NCI-H82 treated with DMSO at 0.1 percent for 48 hours (cell line): ENCODE measurements around the gene ETS1.

Experiments
- DNase-seq: peaks from one replicate; lab custom pipeline; 2025; ENCODE audit not compliant: unreplicated experiment; lab: John Stamatoyannopoulos, UW

The ETS1 gene

DNA sequence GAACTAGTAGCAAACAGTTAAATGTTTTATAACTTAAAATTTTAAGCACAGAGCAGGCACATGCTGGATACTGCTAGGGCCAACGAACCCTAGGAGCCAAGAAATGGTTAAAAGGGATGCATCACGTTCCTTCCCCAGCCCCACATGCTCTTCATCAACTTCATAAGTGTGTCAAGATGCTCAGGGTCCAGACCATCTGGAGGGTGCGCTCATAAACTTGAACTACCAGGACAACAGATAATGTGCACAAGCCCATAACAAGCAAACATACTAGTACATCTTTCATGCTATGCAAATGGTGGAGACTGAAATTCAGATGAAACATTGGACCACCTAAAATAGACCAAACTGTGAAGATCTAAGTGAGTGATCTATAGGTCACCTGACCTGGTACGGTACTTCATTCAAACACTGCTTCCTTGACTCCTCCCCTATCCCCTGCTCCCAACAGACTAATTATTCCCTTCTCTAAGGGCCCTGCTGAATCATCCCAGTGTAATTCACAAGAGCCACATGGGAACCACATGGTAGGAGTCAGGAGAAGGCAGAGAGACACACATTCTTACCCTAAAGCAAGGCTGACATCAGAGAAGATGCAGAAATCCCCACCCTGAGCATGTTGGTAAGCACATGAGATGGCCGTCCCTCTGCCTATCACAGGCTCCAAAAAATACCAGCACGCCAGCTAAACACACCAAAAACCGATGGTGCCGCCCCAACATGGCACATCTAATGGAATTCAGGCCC, 83.9 kb downstream of the ETS1 start:
- peak; percentile 47 for DNase-seq

DNA sequence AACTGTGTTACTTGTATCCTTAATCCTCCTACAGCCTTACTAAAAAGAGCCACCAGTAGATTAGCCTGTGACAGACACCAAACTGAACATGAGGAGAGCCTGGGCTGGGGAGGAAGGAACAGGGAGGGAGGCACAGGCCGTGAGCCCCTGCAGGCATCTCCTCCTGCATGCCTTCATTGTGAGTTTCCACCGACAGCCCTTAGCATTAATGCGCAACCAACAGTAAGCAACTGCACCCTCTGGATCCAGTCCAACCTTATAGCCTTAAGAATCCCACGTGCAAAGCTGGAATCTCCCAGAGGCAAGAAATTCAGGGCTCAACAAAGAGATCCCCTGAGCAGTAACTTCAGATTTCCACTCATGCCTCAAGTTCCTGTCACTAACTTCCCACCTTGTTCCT, 84.6 kb downstream of the ETS1 start:
- DNase-seq: peak; percentile 64

DNA sequence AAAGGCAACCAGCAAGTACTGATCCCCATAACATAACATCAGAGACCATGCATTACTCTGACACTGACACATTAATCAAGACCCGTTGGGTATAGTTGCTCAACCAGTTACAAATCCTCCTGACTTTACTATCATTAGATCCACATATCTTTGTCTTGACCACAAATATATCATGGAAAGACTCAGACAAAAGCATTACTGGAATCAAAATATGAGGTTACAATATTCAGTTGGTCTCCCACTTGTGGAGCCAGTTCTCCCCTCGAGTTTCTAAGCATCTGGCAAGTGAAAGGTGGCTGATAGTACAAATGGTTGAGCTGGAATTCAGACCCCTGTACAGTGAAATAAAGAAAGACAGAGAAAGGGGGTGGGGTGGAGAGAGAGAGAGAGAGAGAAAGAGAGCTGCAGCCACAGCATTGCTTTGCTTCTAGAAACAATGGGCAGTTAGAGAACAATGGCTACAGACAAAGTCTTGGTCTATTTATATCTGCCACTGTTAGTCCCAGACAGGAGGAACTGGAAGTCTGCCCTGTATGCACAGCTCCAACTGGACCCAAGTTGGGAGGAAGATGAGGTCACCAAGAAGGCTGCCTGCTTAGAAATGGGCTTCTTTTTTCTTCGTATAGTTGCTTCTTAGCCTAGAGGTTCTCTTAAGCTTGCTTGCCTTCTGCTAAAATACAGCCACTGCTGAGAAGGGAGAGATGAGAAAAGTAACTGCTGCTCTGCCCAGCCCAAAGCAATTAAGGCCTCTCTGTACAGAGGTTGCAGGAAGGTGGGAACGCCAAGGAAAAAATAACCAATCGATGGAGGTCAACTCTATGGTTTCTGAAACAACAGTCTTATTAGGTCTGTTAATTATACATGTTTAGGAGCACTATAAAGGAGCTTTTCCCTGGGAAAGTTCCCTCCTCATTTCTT, 85.5 kb downstream of the ETS1 start:
- DNase-seq: no peak

DNA sequence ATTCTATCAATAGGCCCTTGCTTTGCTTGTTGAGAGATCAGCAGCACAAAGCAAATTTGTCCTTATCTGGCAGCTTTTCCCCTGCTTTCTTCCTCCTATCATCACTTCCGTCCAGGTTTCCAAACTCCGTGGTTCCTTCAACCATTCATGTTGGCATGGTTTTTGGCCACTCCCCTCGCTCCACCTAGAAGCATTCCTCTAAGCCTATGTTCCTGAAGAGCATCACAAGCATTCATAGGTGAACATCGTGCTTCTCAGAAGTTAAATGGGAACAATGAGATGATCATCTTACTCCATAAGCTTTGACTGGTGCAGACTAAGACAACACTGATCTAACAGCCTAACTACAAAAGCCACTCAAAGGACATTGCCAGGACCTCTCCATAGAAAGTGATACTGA, 86.3 kb downstream of the ETS1 start:
- DNase-seq: no peak

DNA sequence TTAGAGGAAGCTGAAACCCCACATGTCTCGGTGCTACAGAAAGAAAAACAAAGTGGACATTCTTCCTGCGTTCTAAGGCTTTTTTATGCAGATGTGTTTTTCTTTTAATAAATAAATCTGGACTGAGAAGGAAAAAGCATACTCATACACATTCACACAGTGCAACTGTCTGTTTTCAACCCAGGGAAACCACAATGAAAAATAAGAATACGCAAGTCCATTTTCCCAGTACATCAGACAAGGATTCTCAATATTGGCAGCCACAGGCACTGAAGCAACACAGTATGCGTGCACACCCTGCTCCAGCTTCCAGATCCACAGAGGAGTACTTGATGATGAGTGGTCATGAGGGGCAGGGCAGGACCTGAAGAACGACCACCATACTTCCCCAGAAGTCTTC, 86.9 kb downstream of the ETS1 start:
- no peak for DNase-seq

DNA sequence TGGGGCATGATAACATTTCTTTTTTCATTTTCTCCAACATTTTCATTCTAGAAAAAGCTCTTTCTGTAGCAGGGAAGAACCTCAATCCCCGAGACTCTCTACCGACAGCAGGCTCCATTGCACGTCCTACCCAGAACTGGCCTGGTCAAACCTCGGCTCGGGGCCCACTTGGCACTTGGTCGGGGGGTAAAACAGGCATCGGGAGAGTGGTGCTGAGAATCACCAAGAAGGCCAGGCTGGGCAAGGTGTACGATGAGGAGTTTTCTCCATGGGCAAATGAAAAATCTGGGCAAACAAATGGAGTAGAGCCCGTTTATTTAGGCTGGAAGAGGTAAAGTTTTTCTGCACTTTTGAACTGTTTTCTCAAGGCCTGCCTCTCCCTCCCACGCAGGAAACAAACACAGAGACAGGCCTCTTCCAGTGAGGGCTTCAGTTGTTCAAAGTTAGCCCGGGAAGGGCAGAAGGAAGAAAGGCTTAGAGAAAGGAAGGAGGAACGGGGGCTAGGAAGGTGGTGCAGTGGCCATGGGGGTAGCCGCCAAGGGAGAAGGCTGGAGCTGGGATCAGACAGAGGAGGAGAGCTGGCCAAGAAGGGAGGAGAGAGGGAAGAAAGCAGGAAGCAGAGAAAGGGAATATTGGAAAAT, 87.6 kb downstream of the ETS1 start:
- DNase-seq: no peak

DNA sequence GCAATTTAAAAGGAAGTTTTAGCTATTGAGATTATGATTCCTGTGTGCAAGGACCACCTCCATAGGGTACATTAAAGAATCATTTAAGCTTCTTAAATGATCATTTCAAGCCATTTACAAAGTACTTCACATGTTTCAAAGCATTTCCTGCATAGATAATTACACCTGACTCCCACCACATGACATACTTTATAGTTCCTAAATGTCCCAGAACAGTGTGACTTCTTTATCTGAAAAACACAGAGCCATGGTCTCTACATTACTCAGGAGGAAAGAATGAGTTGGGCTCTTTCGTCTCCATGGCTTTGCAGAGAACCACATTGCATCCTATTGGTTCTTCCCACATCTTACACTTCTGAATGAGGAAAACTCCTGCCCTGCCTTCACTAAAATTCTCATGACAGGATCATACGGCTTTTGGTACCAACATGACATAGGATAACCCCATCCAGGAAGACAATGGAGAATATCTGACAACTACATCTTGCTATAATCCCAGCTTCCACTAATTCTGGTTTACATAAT, 88.6 kb downstream of the ETS1 start:
- no peak for DNase-seq

DNA sequence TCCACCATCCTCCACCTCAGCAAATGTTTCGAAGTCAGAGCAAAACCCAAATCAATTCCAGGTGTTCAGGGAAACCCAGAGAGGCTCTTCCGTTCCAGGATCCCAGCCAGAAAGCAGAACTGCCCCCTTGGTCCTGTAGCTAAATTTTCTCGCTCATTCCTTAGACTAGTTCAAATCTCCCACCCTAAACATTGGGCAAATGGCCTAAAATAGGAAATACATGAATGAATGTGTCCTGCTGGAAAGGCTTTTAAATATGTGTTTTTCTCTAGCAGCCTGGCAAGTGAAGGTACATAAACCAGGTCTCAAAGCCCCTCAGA, 89.6 kb downstream of the ETS1 start:
- DNase-seq: no peak

DNA sequence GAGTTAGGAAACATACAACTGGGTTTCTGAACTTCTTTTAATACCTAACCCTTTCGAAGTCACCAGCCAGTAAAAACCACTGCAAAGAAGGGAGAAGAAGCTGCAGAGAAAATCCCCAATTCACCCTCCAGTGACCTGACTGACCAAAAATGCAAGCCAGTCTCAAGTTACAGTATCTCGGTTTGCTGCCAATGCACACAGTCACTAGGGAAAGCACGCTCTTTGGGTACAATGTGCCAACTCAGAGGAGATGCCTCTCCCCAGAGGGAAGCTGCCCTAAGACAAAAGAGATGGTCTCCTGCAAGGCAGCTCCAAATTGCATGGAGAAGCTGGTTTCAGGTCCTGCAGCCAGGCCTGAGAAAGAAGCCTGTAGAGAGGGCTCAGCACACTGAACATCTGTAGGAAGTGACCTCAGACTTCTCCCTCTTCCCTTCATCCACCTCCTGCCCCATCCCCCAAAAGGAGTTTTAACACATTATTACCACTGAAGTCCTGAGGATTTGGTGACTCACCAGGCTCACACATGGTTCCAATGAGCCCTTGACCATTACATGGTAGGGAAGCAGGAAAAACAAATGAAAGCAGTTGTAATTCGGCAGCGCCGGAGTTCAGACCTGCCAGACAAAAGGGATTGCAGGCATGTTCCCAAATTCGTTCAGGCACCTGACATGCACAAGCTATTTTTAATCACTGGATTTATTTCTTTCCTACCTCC, 90.1 kb downstream of the ETS1 start:
- no peak for DNase-seq

DNA sequence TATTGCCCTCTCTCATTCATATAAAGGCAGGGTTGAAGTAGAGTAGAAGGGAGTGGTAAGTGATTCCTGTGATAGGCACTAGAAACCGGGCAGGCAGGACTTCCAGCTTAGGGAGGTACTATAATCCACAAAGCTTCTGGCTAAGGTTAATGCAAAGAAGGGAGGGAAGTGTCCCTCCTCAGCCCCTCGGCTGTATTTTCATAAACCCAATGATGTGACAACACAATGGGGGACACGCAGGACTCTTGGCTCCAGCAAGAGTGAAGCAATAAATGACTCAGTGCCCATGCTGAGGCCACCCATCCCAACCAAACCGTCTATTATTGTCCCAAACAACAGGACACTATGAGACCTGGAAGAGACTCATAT, 90.7 kb downstream of the ETS1 start:
- no peak for DNase-seq

DNA sequence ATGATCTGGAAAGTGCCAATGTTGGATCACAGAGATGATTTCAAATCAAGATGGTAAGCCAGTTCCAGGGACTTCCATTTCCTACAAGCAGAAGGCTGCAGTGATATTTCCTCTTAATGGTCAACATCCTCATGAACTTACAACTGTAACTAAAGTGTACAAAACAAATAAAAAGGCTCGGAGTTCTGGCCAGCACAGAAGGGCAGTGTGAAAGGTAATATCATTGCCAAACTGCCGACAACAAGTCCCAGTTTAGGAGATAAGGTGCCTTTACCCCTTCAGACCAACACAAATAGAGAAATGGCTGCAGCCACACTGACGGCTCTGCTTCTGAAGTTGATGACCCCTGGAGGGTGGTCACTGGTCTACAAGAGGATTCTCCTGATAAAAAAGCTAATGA, 91.1 kb downstream of the ETS1 start:
- no peak for DNase-seq

DNA sequence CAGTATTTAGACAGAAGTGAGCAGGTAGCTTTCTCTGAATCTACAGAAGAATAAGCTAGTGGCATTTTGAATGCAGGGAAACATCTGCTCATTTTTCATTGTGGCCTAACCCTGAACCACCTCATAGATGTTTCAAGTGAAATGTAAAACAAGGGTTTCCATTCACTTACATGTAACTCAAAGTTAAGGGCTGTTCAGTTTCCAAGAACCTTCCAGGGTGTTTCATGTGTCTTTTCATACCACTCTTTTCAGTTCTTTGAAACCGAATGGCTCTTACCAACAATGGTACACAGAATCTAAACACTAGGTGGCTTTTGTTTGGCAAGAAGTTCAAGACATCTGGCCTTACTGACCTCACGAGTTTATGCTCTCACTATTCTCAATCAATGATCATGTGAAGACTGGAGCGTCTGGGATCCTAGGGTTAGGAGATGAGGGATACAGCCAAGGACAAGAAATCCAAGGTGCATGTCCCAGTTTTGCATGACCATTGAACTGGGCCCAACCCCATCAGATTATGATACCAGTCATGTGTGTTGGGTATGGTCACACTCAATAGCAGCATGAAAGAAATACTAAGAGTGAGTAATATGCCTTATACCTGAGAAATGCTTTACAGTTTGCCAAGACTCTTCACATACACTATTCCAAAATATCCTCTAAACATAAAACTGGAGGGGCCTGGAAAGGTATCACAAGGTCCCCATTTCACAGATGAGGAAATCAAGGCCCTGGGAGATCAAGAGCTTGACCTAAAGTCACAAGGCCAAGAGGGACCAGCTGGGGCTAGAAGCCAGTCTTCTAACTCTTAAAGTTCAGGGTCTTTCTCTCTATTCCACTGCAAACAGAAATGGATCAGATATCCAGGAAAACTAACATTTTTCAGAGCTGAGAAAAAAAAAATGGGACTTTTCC, 92.7 kb downstream of the ETS1 start:
- DNase-seq: no peak

DNA sequence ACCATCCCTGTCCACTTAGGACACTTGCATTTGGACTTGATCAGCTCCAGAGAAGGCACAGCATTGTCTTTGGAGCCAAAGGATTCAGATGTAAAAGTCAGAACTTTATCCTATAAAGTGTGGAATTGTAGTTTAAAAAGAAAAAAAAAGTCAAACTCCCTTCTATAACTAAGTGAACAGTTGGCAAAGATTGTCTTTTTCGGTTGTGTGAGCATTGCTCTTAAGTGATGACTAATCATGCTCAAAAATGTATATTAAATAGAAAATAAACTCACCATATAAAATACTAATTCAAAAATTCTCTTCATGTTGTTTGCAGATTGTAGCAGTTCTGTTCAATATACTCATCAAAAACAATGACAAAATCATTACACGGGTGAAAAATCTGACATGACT, 93.8 kb downstream of the ETS1 start:
- no peak for DNase-seq

DNA sequence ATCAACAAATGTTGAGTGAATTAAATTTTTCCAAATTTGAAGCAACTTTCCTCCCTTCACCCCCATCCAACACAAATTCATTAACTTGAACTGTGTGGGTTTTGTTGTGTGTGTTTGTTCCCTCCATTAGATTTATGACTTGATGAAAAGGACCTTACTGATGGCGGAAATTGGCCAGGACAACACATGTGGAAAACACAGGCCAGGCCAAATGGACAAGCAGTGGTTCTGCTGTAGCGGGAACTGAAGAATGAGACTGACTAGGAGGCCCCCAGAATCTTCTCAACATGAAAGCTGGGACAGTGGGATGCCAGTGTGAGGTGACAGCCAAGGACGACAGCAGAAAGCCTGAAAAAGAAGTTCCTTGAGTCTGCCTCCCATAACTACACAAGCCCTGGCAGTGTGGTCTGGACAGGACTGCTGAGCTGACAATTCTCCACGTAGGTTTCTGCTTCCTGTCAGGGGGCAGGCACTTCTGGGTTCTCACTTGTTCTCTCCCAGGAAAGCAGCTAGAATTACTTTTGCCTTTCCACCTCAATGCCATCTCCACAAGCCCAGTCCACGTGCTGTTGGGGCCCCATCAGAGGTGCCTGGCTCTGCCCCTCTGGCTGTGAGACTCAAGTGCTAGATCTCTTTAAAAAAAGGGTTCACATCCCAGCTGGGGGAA, 94.3 kb downstream of the ETS1 start:
- DNase-seq: no peak

DNA sequence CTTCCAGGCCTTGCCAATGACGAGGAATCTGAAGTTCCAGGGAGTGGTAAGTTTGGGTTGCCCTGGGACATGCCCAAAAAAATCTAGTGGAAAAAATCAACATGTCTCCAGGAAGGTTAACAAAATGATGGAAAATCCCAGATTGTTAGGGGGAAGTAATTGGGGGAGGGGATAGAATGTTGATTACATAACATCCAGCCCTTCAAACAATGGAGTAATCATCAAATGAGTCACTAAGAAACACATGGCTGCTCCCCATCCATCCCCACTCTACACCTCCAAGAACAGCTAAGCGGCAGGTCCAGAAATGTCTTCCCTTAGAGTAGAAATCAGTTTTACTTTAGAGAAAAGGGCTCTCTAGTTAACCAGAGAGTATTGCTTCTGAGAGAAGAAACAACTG, 94.9 kb downstream of the ETS1 start:
- no peak for DNase-seq

DNA sequence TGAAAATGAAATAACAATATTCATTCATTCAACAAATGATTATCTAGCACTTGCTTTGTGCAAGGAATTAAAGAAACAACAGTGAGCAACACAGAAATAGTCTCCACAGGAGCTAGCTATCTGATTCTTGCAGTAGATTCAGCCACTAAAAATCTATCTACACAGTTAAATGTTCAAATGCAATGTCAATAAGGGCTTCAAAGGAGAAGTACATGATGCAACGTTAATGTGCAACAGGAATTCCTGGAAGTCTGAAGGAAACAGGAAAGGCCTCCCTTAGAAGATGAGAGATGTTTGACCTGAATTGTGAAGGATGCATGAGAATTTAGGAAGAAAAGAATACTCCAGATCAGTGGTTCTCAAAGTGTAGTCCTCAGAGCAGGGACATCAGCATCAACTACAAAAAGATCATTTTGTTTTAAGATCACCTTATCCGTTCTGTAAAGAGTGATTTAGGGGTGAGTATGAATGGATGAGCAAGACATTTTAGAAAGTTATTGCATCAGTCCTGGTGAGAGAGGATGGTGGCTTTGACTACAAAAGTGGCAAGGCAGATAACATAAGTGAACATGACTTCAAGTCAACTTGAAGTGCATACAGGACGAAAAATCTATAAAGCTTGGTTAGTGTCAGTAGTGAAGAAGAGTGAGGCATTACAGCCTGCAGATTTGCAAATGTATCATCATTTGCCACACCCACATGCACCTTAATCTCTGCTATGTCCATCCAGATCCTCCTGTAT, 96.0 kb downstream of the ETS1 start:
- DNase-seq: no peak

DNA sequence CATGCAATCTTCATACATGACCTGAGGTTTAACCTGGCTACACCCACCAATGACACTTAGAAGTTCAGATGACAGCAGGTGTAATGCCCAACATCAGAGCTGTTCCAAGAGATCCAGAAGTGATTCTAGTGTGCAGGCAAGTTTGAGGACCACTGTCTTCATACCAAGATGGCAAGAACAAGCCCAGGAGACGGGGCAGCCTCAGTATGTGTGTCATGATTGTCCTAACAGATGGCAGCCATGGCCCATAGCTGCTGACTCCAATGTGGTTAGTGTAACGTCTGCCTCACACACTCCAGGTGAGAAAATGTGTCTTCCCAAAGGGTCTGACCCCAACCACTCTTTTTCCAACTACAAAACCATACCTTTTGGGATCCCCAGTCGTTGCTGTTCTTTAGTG, 97.3 kb downstream of the ETS1 start:
- no peak for DNase-seq

DNA sequence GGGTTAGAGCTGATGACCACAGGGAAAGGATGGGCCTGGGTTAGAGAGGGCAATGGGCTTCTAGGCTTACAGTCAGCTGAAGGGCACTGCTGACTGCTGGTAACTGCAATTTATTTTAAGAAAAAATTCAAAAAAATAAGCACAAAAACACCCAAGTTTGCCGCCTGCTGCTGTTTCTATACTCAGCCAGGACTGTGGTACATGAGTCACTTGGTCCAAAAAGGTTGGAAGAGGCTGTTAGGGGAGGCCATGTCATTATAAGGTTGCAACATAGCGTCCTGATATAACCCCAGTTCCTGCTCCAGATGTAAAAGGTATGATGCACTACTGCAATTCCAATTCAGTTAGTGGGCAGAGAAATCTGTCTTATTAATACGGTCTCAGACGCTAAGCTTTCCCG, 98.9 kb downstream of the ETS1 start:
- no peak for DNase-seq

DNA sequence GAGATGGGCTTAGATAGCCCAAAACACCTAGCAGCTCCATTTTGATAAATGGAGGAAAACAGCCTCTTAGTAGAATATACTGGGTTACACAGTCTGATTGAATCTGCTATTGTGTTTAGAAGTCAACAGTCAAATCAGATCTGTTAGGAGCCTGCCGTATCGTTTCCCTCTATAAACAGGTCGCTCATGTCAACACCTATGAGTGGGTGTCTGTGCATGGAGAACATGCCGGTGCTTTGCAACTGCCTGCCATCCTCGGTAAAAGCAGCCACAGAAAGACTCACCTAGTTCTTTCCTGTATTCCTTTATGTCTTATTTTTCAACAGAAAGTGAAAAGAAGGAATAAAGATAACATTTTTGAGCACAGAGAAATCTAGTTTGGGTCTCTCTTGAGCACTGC, 99.4 kb downstream of the ETS1 start:
- DNase-seq: no peak
